ENCODE data around the gene VILL. TPM values are rescaled to one million over a fixed set of nuclear protein-coding genes. Genes with fewer than 3 reads are reported as not detected.

The VILL gene
- total RNA-seq, 1 donor from 2014 or later, result 1.7 TPM

DNA sequence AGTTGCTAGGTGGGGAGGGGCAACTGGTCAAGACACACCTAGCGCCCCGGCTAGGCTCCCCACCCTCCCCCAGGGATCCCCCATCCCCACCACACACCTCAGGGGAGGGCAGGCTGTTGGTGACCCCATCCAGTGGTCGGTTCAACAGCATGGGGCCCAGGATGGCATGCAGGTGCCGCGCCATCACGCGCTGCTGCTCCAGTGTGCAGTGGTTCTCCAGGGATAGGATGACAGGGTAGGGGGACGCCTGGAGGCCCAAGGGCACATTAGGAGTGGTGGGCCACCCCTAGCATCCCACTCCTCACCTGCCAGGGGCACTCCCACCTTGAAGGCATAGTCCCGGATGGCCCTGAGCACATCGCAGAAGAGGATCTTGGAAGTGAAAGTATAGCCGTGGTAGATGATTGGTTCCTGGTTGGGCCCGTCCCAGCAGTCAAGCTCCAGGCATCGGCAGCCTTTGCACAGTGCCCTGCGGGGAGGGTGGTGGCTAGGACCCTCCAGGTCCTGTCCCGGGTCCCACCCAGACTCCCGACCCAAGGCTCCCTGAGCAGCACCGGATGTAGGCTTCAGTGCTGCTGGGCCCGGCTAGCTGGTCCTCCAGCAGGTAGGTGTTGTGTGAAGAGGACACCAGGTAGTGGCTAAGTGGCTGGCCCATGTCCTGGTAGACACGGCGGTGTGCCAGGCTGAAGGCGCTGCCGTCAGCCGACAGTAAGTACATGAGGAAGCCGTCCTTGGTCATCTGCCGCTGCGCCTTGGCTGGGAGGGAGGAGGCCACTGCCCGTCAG, 19.4 kb downstream of the VILL start:
- TF ChIP-seq, protein P1, sequence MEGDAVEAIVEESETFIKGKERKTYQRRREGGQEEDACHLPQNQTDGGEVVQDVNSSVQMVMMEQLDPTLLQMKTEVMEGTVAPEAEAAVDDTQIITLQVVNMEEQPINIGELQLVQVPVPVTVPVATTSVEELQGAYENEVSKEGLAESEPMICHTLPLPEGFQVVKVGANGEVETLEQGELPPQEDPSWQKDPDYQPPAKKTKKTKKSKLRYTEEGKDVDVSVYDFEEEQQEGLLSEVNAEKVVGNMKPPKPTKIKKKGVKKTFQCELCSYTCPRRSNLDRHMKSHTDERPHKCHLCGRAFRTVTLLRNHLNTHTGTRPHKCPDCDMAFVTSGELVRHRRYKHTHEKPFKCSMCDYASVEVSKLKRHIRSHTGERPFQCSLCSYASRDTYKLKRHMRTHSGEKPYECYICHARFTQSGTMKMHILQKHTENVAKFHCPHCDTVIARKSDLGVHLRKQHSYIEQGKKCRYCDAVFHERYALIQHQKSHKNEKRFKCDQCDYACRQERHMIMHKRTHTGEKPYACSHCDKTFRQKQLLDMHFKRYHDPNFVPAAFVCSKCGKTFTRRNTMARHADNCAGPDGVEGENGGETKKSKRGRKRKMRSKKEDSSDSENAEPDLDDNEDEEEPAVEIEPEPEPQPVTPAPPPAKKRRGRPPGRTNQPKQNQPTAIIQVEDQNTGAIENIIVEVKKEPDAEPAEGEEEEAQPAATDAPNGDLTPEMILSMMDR (IDR thresholded peaks at IDR 0.05), result no peak
- H3K9me3 Mint-ChIP-seq (ENCODE audit: low read depth), result no peaks in the 10 kb centered on the region
- no peak overlapping the region for H3K4me3 Mint-ChIP-seq (ENCODE audit: unreplicated experiment)
- DNase-seq (ENCODE audit: low spot score), result no peak
- H3K36me3 Mint-ChIP-seq (ENCODE audit: low read depth), result peaks cover 17% of the 10 kb centered on the region
- H3K27ac Mint-ChIP-seq (ENCODE audit: unreplicated experiment), result no peak overlapping the region
- H3K27me3 Mint-ChIP-seq (ENCODE audit: low read depth), result no peaks in the 10 kb centered on the region
- H3K4me1 Mint-ChIP-seq (ENCODE audit: low read depth), result no peaks in the 10 kb centered on the region

- Mint-ChIP-seq H3K4me3 (ENCODE audit: unreplicated experiment) (no peak overlapping the region), H3K4me1 (ENCODE audit: low read depth) (no peaks in the 10 kb centered on the region), H3K27ac (ENCODE audit: unreplicated experiment) (no peak overlapping the region), H3K27me3 (ENCODE audit: low read depth) (no peaks in the 10 kb centered on the region), H3K9me3 (ENCODE audit: low read depth) (no peaks in the 10 kb centered on the region), H3K36me3 (ENCODE audit: low read depth) (peaks cover 26% of the 10 kb centered on the region)
- TF ChIP-seq, protein P1 (IDR thresholded peaks at IDR 0.05), result no peak
- no peak for DNase-seq (ENCODE audit: low spot score)
Measured at GRCh38 chr3:38011111-38011510, 20.5 kb downstream of the VILL start.

DNA sequence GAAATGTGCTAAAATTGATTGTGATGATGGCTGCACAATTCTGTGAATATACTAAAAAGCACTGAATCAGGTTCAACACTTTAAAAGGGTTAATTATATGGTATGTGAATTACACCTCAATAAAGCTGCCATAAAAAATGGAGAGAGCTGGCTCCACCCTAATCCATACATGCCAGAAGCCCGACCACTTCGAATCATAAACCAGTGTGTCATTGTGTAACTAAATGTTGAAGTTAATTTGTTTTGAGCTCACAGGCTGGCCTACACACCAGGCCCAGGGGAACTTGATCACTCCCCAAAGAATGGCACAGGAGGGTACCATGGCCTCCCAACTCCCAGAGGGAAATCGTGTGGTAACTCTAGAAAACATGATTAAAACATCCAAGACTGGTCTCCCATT, 24.9 kb downstream of the VILL start:
- H3K36me3 Mint-ChIP-seq (ENCODE audit: low read depth), result peaks cover 31% of the 10 kb centered on the region
- H3K4me3 Mint-ChIP-seq (ENCODE audit: unreplicated experiment), result no peak overlapping the region
- TF ChIP-seq, protein P1 (IDR thresholded peaks at IDR 0.05), result no peak
- no peak overlapping the region for H3K27ac Mint-ChIP-seq (ENCODE audit: unreplicated experiment)
- H3K9me3 Mint-ChIP-seq (ENCODE audit: low read depth), result no peaks in the 10 kb centered on the region
- no peak for DNase-seq (ENCODE audit: low spot score)
- H3K4me1 Mint-ChIP-seq (ENCODE audit: low read depth), result no peaks in the 10 kb centered on the region
- H3K27me3 Mint-ChIP-seq (ENCODE audit: low read depth), result no peaks in the 10 kb centered on the region

- TF ChIP-seq, protein P1 (IDR thresholded peaks at IDR 0.05), result no peak
- Mint-ChIP-seq H3K27ac (ENCODE audit: unreplicated experiment) (no peak overlapping the region), H3K36me3 (ENCODE audit: low read depth) (peaks cover 31% of the 10 kb centered on the region), H3K27me3 (ENCODE audit: low read depth) (no peaks in the 10 kb centered on the region), H3K4me3 (ENCODE audit: unreplicated experiment) (no peak overlapping the region), H3K9me3 (ENCODE audit: low read depth) (no peaks in the 10 kb centered on the region), H3K4me1 (ENCODE audit: low read depth) (no peaks in the 10 kb centered on the region)
- DNase-seq (ENCODE audit: low spot score), result no peak
Measured at GRCh38 chr3:38015984-38016383, 25.4 kb downstream of the VILL start.

GRCh38 chr3:38016410-38016809, 25.8 kb downstream of the VILL start:
- peak; percentile 72 for DNase-seq (ENCODE audit: low spot score)
- no peak overlapping the region for H3K4me3 Mint-ChIP-seq (ENCODE audit: unreplicated experiment)
- H3K4me1 Mint-ChIP-seq (ENCODE audit: low read depth), result no peaks in the 10 kb centered on the region
- H3K36me3 Mint-ChIP-seq (ENCODE audit: low read depth), result peaks cover 27% of the 10 kb centered on the region
- no peaks in the 10 kb centered on the region for H3K27me3 Mint-ChIP-seq (ENCODE audit: low read depth)
- H3K9me3 Mint-ChIP-seq (ENCODE audit: low read depth), result no peaks in the 10 kb centered on the region
- TF ChIP-seq, protein P1 (IDR thresholded peaks at IDR 0.05), result no peak
- H3K27ac Mint-ChIP-seq (ENCODE audit: unreplicated experiment), result no peak overlapping the region
